Measurements from ENCODE around the gene SERTAD3. TPM values are rescaled to one million over a fixed set of nuclear protein-coding genes. Genes with fewer than 3 reads are reported as not detected.

SERTAD3 gene
- total and polyA plus RNA-seq, 4 donors = 28.9 to 37.5 (median 33.8) TPM

GRCh38 chr19:40398417-40399131, 45.6 kb downstream of the SERTAD3 start:
- TF ChIP-seq CTCF (IDR thresholded peaks at IDR 0.05; ENCODE audit: control extremely low read depth, extremely low read depth) = no peak
- no peak overlapping the region for H3K9ac ChIP-seq (ENCODE audit: insufficient read depth in 1 of 2, low read length in 2 of 2)
- no peaks in the 10 kb centered on the region for H3K27me3 ChIP-seq (ENCODE audit: control insufficient read depth in 3 of 3, insufficient read depth in 3 of 3, low read length in 2 of 3)
- no peaks in the 10 kb centered on the region for H3K9me3 ChIP-seq (ENCODE audit: control insufficient read depth in 4 of 4, insufficient read depth in 3 of 4, low read length in 3 of 4)
- 50 to 56% methylated on average over 49 of the region's 49 CpGs for WGBS, 2 donors
- peak; percentile 64 to 77 (median 72) for DNase-seq
- peak; percentile 65 for ATAC-seq (ENCODE audit: insufficient read depth, low FRiP score)
- no peak overlapping the region for H3K4me3 ChIP-seq
- peaks cover 0 to 10% (median 0%) of the 10 kb centered on the region in 4 donors for H3K36me3 ChIP-seq (ENCODE audit: control insufficient read depth in 4 of 4, insufficient read depth in 4 of 4, low read length in 4 of 4)
- H3K27ac ChIP-seq (ENCODE audit: low read depth in 1 of 2, low read length in 1 of 2) = no peak overlapping the region
- peaks cover 0 to 4% (median 0%) of the 10 kb centered on the region in 5 donors for H3K4me1 ChIP-seq (ENCODE audit: control insufficient read depth in 5 of 5, insufficient read depth in 5 of 5, low read length in 5 of 5)

- no peak overlapping the region for H3K4me3 ChIP-seq
- H3K27me3 ChIP-seq (ENCODE audit: control insufficient read depth in 3 of 3, insufficient read depth in 3 of 3, low read length in 2 of 3) = no peaks in the 10 kb centered on the region
- H3K9me3 ChIP-seq (ENCODE audit: control insufficient read depth in 4 of 4, insufficient read depth in 3 of 4, low read length in 3 of 4) = no peaks in the 10 kb centered on the region
- H3K36me3 ChIP-seq (ENCODE audit: control insufficient read depth in 4 of 4, insufficient read depth in 4 of 4, low read length in 4 of 4) = peaks cover 0 to 10% (median 0%) of the 10 kb centered on the region in 4 donors
- H3K9ac ChIP-seq (ENCODE audit: insufficient read depth in 1 of 2, low read length in 2 of 2) = no peak overlapping the region
- 93 to 96% methylated on average over 22 of the region's 22 CpGs for WGBS, 2 donors
- H3K27ac ChIP-seq (ENCODE audit: low read depth in 1 of 2, low read length in 1 of 2) = no peak overlapping the region
- DNase-seq (no peak), ATAC-seq (ENCODE audit: insufficient read depth, low FRiP score) (no peak)
- peaks cover 0 to 3% (median 0%) of the 10 kb centered on the region in 5 donors for H3K4me1 ChIP-seq (ENCODE audit: control insufficient read depth in 5 of 5, insufficient read depth in 5 of 5, low read length in 5 of 5)
- TF ChIP-seq CTCF (IDR thresholded peaks at IDR 0.05; ENCODE audit: control extremely low read depth, extremely low read depth) = no peak
Observed at GRCh38 chr19:40397568-40397906, 46.6 kb downstream of the SERTAD3 start.

- H3K4me1 ChIP-seq (ENCODE audit: control insufficient read depth in 5 of 5, insufficient read depth in 5 of 5, low read length in 5 of 5) = peaks cover 0 to 7% (median 0%) of the 10 kb centered on the region in 5 donors
- no peak for TF ChIP-seq CTCF (IDR thresholded peaks at IDR 0.05; ENCODE audit: control extremely low read depth, extremely low read depth)
- no peaks in the 10 kb centered on the region for H3K9me3 ChIP-seq (ENCODE audit: control insufficient read depth in 4 of 4, insufficient read depth in 3 of 4, low read length in 3 of 4)
- no peaks in the 10 kb centered on the region for H3K27me3 ChIP-seq (ENCODE audit: control insufficient read depth in 3 of 3, insufficient read depth in 3 of 3, low read length in 2 of 3)
- DNase-seq (no peak), ATAC-seq (ENCODE audit: insufficient read depth, low FRiP score) (no peak)
- H3K36me3 ChIP-seq (ENCODE audit: control insufficient read depth in 4 of 4, insufficient read depth in 4 of 4, low read length in 4 of 4) = peaks cover 0 to 10% (median 0%) of the 10 kb centered on the region in 4 donors
- no peak overlapping the region for H3K27ac ChIP-seq (ENCODE audit: low read depth in 1 of 2, low read length in 1 of 2)
- H3K9ac ChIP-seq (ENCODE audit: insufficient read depth in 1 of 2, low read length in 2 of 2) = no peak overlapping the region
- no peak overlapping the region for H3K4me3 ChIP-seq
- WGBS, 2 donors = 91 to 93% methylated on average over 19 to 20 of the region's 20 CpGs
Observed at GRCh38 chr19:40396886-40397567, 47.1 kb downstream of the SERTAD3 start.

All from lung (tissue), 12 donors.